Activated naive CD8-positive, alpha-beta T cell (primary cell): Measurements from ENCODE around the gene TGIF1.
"Not testable (repeated sequence)": the region's sequence is repeated elsewhere in the genome, so short reads cannot be mapped to it uniquely, and the experiment has no call there.

ENCODE experiments used
- H3K27ac Mint-ChIP-seq: one replicate; pipeline ENCODE4 v1.8.0; 2021; ENCODE audit warnings: mixed read lengths
- H3K27me3 Mint-ChIP-seq: one replicate; pipeline ENCODE4 v1.8.0; 2021; ENCODE audit warnings: mixed read lengths
- H3K36me3 Mint-ChIP-seq: one replicate; pipeline ENCODE4 v1.8.0; 2021; ENCODE audit warnings: mixed read lengths
- H3K4me1 Mint-ChIP-seq: one replicate; pipeline ENCODE4 v1.8.0; 2021; ENCODE audit warnings: low read depth, mixed read lengths
- H3K4me3 Mint-ChIP-seq: one replicate; pipeline ENCODE4 v1.8.0; 2021; ENCODE audit warnings: mild to moderate bottlenecking, mixed read lengths
- H3K9me3 Mint-ChIP-seq: one replicate; pipeline ENCODE4 v1.8.0; 2021; ENCODE audit warnings: low read depth, mixed read lengths

Gene TGIF1

DNA sequence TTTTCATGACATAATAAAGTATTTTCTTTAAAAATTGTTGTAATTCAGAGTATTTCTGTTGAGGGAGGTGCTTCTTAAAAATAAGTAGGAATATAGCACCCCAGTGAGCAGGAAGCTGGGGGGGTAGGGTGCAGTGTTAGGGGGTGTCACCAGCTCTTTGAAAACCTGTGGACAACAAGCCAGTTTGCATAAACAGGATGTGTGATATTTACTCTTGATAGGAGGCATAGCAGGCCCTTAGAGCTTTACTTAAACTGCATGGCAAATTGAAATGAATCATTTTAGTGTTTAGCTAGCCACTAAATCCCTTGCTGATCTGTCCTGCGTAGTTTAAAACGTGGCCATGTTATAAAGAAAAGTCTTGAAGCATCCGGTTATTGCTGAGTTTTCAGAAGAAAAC is 8.4 kb downstream of the TGIF1 start:
- Mint-ChIP-seq H3K9me3 (no peaks in the 10 kb centered on the region), H3K27ac (no peak overlapping the region), H3K36me3 (peaks cover 29% of the 10 kb centered on the region), H3K27me3 (no peaks in the 10 kb centered on the region), H3K4me1 (peaks cover 49% of the 10 kb centered on the region), H3K4me3 (no peak overlapping the region)

DNA sequence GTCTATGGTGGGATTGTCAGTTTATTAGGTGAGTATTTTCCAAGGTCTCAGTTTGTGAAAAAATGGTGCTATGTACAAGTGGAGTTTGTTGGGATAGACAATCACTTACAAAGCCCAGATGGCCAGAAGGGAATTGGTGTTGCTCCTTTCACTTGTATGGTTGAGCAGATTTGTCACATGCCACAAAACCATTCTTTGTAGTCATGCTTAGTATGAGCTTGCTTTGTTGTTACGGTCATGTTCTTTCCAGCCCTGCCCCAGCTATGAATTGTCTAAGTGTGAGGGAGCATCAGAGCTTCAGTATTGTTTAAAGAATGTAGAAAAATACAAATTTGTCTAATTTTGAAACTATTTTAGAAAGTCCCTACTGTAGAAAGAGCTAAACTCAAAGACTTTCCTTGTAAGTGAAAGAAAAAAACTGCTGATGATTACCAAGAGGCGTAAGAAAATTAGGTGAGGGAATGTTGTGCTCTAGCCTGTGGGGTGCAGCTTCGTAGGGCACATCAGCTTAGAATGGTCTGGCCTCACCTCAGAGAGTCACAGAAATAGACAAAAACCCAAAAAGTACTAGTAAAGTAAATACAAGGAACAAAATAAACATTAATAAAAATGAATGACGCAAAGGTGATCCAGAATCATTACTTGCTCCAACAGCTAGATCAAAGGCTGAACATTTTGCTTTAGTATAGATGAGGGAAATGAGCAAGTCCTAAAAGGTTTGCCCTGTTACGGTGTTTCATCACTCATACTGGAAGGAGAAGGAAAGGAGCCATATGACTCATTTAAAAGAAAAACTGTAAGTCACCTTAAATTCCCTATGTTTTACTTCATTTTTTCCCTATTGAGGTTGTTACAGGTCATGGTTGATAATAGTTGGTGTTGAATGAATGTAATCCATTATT is 9.2 kb downstream of the TGIF1 start:
- Mint-ChIP-seq H3K4me1 (peaks cover 42% of the 10 kb centered on the region), H3K4me3 (no peak overlapping the region)

GRCh38 chr18:3460823-3461398 is 10.9 kb downstream of the TGIF1 start:
- H3K4me1 Mint-ChIP-seq: peaks cover 29% of the 10 kb centered on the region
- H3K27ac Mint-ChIP-seq: no peak overlapping the region
- no peaks in the 10 kb centered on the region for H3K9me3 Mint-ChIP-seq
- H3K4me3 Mint-ChIP-seq: no peak overlapping the region
- peaks cover 29% of the 10 kb centered on the region for H3K36me3 Mint-ChIP-seq
- no peaks in the 10 kb centered on the region for H3K27me3 Mint-ChIP-seq

More for the DNA sequence above, 9.2 kb downstream of the TGIF1 start:
- Mint-ChIP-seq H3K36me3 (peaks cover 29% of the 10 kb centered on the region), H3K9me3 (no peaks in the 10 kb centered on the region), H3K27me3 (no peaks in the 10 kb centered on the region), H3K27ac (peak overlapping the region; percentile 36)

DNA sequence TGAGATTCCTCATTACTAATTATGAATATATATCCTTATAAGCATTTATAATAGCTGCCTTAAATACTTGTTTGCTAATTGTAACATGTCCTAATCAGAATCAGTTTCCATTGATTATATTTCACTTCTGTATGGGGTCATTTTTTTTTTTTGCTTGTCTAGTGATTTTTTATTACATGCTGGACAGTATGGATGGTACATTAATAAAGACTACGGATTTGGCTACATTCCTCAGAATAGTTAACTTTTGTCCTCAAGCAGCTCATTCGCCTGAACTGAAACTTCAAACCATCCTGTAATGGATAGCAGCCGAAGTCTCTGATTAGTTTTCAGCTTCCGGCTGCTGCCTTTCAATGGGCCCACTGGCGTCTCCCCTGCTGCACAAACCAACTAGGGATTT is 11.7 kb downstream of the TGIF1 start:
- Mint-ChIP-seq H3K27ac (no peak overlapping the region), H3K27me3 (no peaks in the 10 kb centered on the region), H3K9me3 (no peaks in the 10 kb centered on the region), H3K36me3 (peaks cover 28% of the 10 kb centered on the region), H3K4me3 (no peak overlapping the region), H3K4me1 (peaks cover 36% of the 10 kb centered on the region)

DNA sequence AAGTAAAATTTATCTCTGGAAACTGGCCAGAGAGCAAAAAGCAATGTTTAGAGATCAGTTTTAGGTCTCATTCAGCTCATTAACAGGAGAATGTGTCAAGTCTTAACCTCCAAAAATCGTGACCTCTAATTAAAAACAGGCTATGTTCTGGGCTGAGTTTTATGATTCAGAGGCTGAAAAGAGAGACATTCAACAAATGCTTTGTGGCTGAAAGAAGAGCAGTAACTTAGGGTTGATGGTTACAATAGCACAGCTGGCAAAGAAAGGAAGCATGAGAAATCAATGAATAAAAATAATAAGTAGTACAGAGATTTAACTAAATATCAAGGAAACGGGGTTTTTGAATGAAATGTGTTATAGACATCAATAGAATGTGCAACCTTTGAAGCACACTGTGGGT is 13.1 kb downstream of the TGIF1 start:
- H3K27ac Mint-ChIP-seq: no peak overlapping the region
- peaks cover 35% of the 10 kb centered on the region for H3K4me1 Mint-ChIP-seq
- no peaks in the 10 kb centered on the region for H3K27me3 Mint-ChIP-seq
- peaks cover 18% of the 10 kb centered on the region for H3K36me3 Mint-ChIP-seq
- no peaks in the 10 kb centered on the region for H3K9me3 Mint-ChIP-seq
- H3K4me3 Mint-ChIP-seq: no peak overlapping the region

- no peaks in the 10 kb centered on the region for H3K9me3 Mint-ChIP-seq
- peaks cover 19% of the 10 kb centered on the region for H3K4me1 Mint-ChIP-seq
- H3K27ac Mint-ChIP-seq: no peak overlapping the region
- peaks cover 8% of the 10 kb centered on the region for H3K36me3 Mint-ChIP-seq
- no peak overlapping the region for H3K4me3 Mint-ChIP-seq
- no peaks in the 10 kb centered on the region for H3K27me3 Mint-ChIP-seq
Measured at GRCh38 chr18:3466045-3466444, 16.1 kb downstream of the TGIF1 start.

DNA sequence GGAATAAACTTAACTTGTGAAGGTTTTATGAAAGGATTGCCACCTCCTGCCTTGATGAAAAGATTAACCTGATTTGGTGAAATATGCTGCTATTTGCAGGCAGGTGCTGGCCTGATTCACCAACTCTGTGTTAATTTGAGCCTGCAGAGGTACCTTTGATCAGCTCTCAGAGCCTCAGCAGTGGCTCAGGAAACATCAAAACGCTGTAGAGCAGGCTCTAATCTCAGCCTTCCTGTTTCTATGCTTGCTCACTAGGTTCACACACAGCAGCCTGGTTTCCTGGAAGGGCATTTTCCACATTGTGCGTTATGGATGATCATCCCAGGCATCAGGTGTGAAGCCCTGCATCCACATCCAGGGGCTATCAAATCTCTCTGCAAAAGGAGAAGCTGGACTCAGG is 16.9 kb downstream of the TGIF1 start:
- H3K9me3 Mint-ChIP-seq: no peaks in the 10 kb centered on the region
- H3K27ac Mint-ChIP-seq: no peak overlapping the region
- peaks cover 19% of the 10 kb centered on the region for H3K4me1 Mint-ChIP-seq
- H3K36me3 Mint-ChIP-seq: peaks cover 3% of the 10 kb centered on the region
- no peaks in the 10 kb centered on the region for H3K27me3 Mint-ChIP-seq
- no peak overlapping the region for H3K4me3 Mint-ChIP-seq

- H3K4me3 Mint-ChIP-seq: no peak overlapping the region
- H3K9me3 Mint-ChIP-seq: no peaks in the 10 kb centered on the region
- H3K27me3 Mint-ChIP-seq: no peaks in the 10 kb centered on the region
- H3K4me1 Mint-ChIP-seq: peaks cover 19% of the 10 kb centered on the region
- no peaks in the 10 kb centered on the region for H3K36me3 Mint-ChIP-seq
- no peak overlapping the region for H3K27ac Mint-ChIP-seq
Measured at GRCh38 chr18:3468066-3468705, 18.2 kb downstream of the TGIF1 start.

DNA sequence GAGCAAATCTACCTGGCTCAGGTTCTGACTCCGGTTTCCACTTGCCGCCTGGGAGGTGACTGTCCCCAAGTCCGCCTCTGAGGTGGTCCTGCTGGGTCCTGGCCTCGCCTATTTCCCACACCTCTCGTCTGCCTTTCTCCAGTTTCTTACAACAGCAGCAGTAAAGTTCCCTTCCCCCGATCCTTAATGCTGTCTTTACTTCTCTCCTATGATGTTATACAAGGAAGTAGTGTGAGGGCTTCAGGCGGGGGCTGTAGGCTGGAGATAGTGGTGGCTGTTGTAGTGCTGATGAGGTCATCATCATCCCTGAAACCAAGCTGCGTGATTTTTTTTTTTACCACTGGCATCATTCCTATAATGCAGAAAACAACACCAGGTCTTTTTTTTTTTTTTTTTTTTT is 18.9 kb downstream of the TGIF1 start:
- Mint-ChIP-seq H3K27me3 (no peaks in the 10 kb centered on the region), H3K9me3 (no peaks in the 10 kb centered on the region), H3K4me1 (peaks cover 17% of the 10 kb centered on the region), H3K4me3 (no peak overlapping the region), H3K27ac (no peak overlapping the region), H3K36me3 (no peaks in the 10 kb centered on the region)

DNA sequence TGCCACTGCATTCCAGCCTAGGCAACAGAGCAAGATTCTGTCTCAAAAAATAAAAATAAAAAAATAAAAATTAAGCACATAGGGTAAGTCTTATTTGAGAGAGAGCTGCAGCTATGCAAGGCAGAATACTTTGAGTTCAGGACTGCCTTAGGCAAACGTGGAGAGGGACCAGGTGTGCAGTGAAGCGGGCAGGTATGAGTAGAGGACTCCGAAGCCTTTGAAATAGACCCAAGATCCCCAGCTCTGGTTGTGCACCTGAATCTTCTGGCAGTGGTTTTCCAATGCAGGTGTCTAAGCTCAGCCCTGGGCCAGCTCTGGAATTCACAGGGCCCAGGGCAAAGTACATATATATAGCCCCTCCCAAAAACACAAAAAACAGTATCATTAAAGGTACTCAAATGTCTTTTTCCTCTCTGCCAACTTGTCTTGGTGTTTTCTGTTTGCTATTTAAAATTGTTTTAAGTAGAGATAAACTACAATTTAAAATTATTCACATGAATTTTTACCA is 21.2 kb downstream of the TGIF1 start:
- Mint-ChIP-seq H3K9me3 (no peaks in the 10 kb centered on the region), H3K36me3 (no peaks in the 10 kb centered on the region), H3K4me3 (no peak overlapping the region), H3K4me1 (peaks cover 14% of the 10 kb centered on the region), H3K27me3 (no peaks in the 10 kb centered on the region), H3K27ac (no peak overlapping the region)

- not testable (repeated sequence) for H3K4me1 Mint-ChIP-seq, H3K27ac Mint-ChIP-seq, H3K9me3 Mint-ChIP-seq, H3K27me3 Mint-ChIP-seq, H3K4me3 Mint-ChIP-seq, H3K36me3 Mint-ChIP-seq
Measured at GRCh38 chr18:3472121-3472520, 22.1 kb downstream of the TGIF1 start.

GRCh38 chr18:3472681-3473544 is 22.9 kb downstream of the TGIF1 start:
- H3K9me3 Mint-ChIP-seq: no peaks in the 10 kb centered on the region
- no peaks in the 10 kb centered on the region for H3K36me3 Mint-ChIP-seq
- H3K27me3 Mint-ChIP-seq: no peaks in the 10 kb centered on the region
- peaks cover 2% of the 10 kb centered on the region for H3K4me1 Mint-ChIP-seq
- H3K27ac Mint-ChIP-seq: no peak overlapping the region
- no peak overlapping the region for H3K4me3 Mint-ChIP-seq

GRCh38 chr18:3478262-3478978 is 28.4 kb downstream of the TGIF1 start:
- Mint-ChIP-seq H3K36me3 (no peaks in the 10 kb centered on the region), H3K27me3 (peaks cover 2% of the 10 kb centered on the region), H3K4me3 (no peak overlapping the region), H3K9me3 (no peaks in the 10 kb centered on the region), H3K4me1 (no peaks in the 10 kb centered on the region), H3K27ac (no peak overlapping the region)

- H3K9me3 Mint-ChIP-seq: no peaks in the 10 kb centered on the region
- peaks cover 3% of the 10 kb centered on the region for H3K27me3 Mint-ChIP-seq
- no peaks in the 10 kb centered on the region for H3K4me1 Mint-ChIP-seq
- H3K36me3 Mint-ChIP-seq: no peaks in the 10 kb centered on the region
- H3K27ac Mint-ChIP-seq: no peak overlapping the region
- H3K4me3 Mint-ChIP-seq: no peak overlapping the region
Measured at GRCh38 chr18:3479978-3480509, 30.1 kb downstream of the TGIF1 start.
